Tibial nerve (tissue), 3 donors: ENCODE measurements around the gene KLHDC10.

Experiments used
- CTCF ChIP-seq, 5 experiments: fragments of 200-600 bp in 3 of 5; fragments of 450-650 bp in 2 of 5; sonication (generic) in 3 of 5; IDR thresholded peaks; one replicate each; pipeline ENCODE4 v1.5.1; 2016 to 2019; ENCODE audit warnings: antibody characterized with exemption in 5 of 5, mild to moderate bottlenecking in 3 of 5, moderate library complexity in 2 of 5
- POLR2A ChIP-seq, 2 donors: fragments of 450-650 bp; IDR thresholded peaks; one replicate each; pipeline ENCODE4 v1.6.1; 2017; ENCODE audit warnings: antibody characterized with exemption in 2 of 2, mild to moderate bottlenecking in 2 of 2, moderate library complexity in 2 of 2

GRCh38 chr7:130146693-130147405, 76.5 kb downstream of the KLHDC10 start:
- no peak for TF ChIP-seq POLR2A (IDR thresholded peaks at IDR 0.05)
- no peak for TF ChIP-seq CTCF (IDR thresholded peaks at IDR 0.05)
